Measurements from ENCODE around the gene LASP1NB.

LASP1NB gene

DNA sequence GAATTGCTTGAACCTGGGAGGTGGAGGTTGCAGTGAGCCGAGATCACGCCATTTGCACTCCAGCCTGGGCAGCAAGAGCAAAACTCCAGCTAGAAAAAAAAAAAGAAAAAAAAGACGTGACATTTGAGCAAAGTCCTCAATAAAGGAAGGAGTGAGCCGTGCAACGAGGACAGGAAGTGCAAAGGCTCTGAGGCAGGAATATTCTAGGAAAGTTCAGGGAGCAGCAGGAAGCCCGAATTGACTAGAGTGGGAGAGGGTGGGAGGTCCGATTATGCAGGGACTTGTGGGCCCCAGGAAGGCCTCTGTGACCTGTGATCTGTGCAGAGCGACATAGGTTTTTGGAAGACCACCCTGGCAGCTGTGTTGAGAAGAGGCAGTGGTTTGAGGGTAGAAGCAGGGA lies 8.6 kb upstream of the LASP1NB start:
- H3K4me1 ChIP-seq (ENCODE audit: insufficient read depth, low read length, poor library complexity, severe bottlenecking), result peaks cover 6% of the 10 kb centered on the region

DNA sequence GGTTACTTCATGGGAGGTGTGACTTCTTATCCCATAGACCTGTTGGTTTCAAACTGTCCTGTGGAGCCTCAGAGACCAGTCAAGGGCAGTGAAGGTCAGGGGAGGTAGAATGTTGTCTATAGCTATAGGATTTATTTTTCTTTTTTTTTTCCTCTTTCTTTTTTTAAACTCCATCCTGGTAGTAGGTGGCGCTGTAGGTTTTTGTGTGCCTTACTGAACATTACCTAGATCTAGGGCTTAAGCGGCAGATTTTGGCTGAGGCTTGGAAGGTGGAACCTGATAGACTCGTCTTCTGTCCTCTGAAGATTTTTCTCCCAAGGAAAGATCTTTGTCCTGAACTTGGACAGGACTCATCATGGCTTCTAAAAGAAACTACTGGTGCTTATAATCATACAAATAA lies 8.2 kb upstream of the LASP1NB start:
- Histone ChIP-seq H2AFZ (ENCODE audit: low read length) (no peak overlapping the region), H3K4me1 (ENCODE audit: insufficient read depth, low read length, poor library complexity, severe bottlenecking) (peaks cover 6% of the 10 kb centered on the region), H3K36me3 (ENCODE audit: insufficient read depth, low read length) (peaks cover 86% of the 10 kb centered on the region; the same call in 1 of the 2 replicates), H3K9me2 (replicated peaks; ENCODE audit: low read depth, low read length) (no peaks in the 10 kb centered on the region), H3K4me2 (ENCODE audit: low read depth, low read length, poor library complexity, severe bottlenecking) (no peak overlapping the region), H3F3A (ENCODE audit: low read depth) (no peaks in the 10 kb centered on the region), H3K27me3 (ENCODE audit: insufficient read depth, low read length, poor library complexity, severe bottlenecking) (no peaks in the 10 kb centered on the region), H3K9me3 (ENCODE audit: insufficient read depth, low read depth, low read length) (no peaks in the 10 kb centered on the region), H3K9ac (ENCODE audit: low read depth, low read length, poor library complexity, severe bottlenecking) (no peak overlapping the region), H4K20me1 (ENCODE audit: insufficient read depth, low read length, poor library complexity, severe bottlenecking) (no peaks in the 10 kb centered on the region), H3K79me2 (ENCODE audit: insufficient read depth, low read length) (peaks cover 8% of the 10 kb centered on the region), H3K4me3 (ENCODE audit: low read length, poor library complexity, severe bottlenecking) (no peak overlapping the region)
- no peak for TF ChIP-seq EZH2phosphoT487 (IDR thresholded peaks at IDR 0.05; ENCODE audit: borderline replicate concordance)
- peak; percentile 48 for TF ChIP-seq CTCF (conservative IDR thresholded peaks at IDR 0.05; ENCODE audit: low read length)

More for the DNA sequence above, 8.6 kb upstream of the LASP1NB start:
- H3K79me2 ChIP-seq (ENCODE audit: insufficient read depth, low read length), result peaks cover 11% of the 10 kb centered on the region
- no peaks in the 10 kb centered on the region for H4K20me1 ChIP-seq (ENCODE audit: insufficient read depth, low read length, poor library complexity, severe bottlenecking)
- peaks cover 90% of the 10 kb centered on the region; the same call in 1 of the 2 replicates for H3K36me3 ChIP-seq (ENCODE audit: insufficient read depth, low read length)
- H3K4me2 ChIP-seq (ENCODE audit: low read depth, low read length, poor library complexity, severe bottlenecking), result no peak overlapping the region
- no peak overlapping the region for H2AFZ ChIP-seq (ENCODE audit: low read length)
- no peaks in the 10 kb centered on the region for H3F3A ChIP-seq (ENCODE audit: low read depth)
- H3K9me2 ChIP-seq (replicated peaks; ENCODE audit: low read depth, low read length), result no peaks in the 10 kb centered on the region
- H3K9me3 ChIP-seq (ENCODE audit: insufficient read depth, low read depth, low read length), result no peaks in the 10 kb centered on the region
- H3K9ac ChIP-seq (ENCODE audit: low read depth, low read length, poor library complexity, severe bottlenecking), result no peak overlapping the region
- no peak for TF ChIP-seq CTCF (conservative IDR thresholded peaks at IDR 0.05; ENCODE audit: low read length)
- no peak for TF ChIP-seq EZH2phosphoT487 (IDR thresholded peaks at IDR 0.05; ENCODE audit: borderline replicate concordance)
- no peaks in the 10 kb centered on the region for H3K27me3 ChIP-seq (ENCODE audit: insufficient read depth, low read length, poor library complexity, severe bottlenecking)
- no peak overlapping the region for H3K4me3 ChIP-seq (ENCODE audit: low read length, poor library complexity, severe bottlenecking)

DNA sequence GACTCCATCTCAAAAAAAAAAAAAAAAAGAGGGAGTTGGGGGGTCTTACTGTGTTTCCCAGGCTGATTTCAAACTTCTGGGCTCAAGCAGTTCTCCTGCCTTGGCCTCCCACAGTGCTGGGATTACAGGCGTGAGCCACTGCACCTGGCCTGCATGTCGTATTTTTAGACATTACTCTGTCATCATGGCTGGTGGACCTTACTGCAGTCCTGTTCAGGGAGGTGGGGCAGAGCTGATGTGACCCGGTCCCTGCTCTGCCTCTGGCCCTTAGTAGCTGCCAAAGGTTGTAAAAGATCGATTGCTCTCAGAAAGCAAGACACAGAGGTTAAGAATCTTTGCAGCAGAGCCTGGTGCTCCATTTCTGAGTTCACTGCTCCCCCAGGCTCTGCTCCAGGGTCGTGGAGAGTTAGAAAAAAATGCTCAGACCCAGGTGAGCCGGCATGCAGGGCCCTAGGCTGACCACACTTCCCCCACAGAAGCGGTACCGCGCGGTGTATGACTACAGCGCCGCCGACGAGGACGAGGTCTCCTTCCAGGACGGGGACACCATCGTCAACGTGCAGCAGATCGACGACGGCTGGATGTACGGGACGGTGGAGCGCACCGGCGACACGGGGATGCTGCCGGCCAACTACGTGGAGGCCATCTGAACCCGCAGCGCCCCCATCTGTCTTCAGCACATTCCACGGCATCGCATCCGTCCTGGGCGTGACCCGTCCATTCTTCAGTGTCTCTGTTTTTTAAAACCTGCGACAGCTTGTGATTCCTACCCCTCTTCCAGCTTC lies 7.1 kb upstream of the LASP1NB start:
- no peak overlapping the region for H3K9ac ChIP-seq (ENCODE audit: low read depth, low read length, poor library complexity, severe bottlenecking)
- TF ChIP-seq EZH2phosphoT487 (IDR thresholded peaks at IDR 0.05; ENCODE audit: borderline replicate concordance) (no peak), CTCF (conservative IDR thresholded peaks at IDR 0.05; ENCODE audit: low read length) (peak; percentile 33)
- H2AFZ ChIP-seq (ENCODE audit: low read length), result no peak overlapping the region
- H3K4me2 ChIP-seq (ENCODE audit: low read depth, low read length, poor library complexity, severe bottlenecking), result no peak overlapping the region
- peaks cover 75% of the 10 kb centered on the region; the same call in 1 of the 2 replicates for H3K36me3 ChIP-seq (ENCODE audit: insufficient read depth, low read length)
- no peaks in the 10 kb centered on the region for H3K79me2 ChIP-seq (ENCODE audit: insufficient read depth, low read length)
- peaks cover 6% of the 10 kb centered on the region for H3K4me1 ChIP-seq (ENCODE audit: insufficient read depth, low read length, poor library complexity, severe bottlenecking)
- H3K9me3 ChIP-seq (ENCODE audit: insufficient read depth, low read depth, low read length), result no peaks in the 10 kb centered on the region
- no peaks in the 10 kb centered on the region for H3F3A ChIP-seq (ENCODE audit: low read depth)
- H3K9me2 ChIP-seq (replicated peaks; ENCODE audit: low read depth, low read length), result no peaks in the 10 kb centered on the region
- no peak overlapping the region for H3K4me3 ChIP-seq (ENCODE audit: low read length, poor library complexity, severe bottlenecking)
- H4K20me1 ChIP-seq (ENCODE audit: insufficient read depth, low read length, poor library complexity, severe bottlenecking), result no peaks in the 10 kb centered on the region
- no peaks in the 10 kb centered on the region for H3K27me3 ChIP-seq (ENCODE audit: insufficient read depth, low read length, poor library complexity, severe bottlenecking)

Data from Loucy (cell line).